GM19463 (cell line): ENCODE data around the gene AGAP1.

Experiments used
- ATAC-seq: cut with Tn5 transposase; IDR thresholded peaks from one replicate; pipeline ENCODE4 v1.9.1; 2021; ENCODE audit warnings: mild to moderate bottlenecking, moderate library complexity; ENCODE audit not compliant: unreplicated experiment

AGAP1 gene

GRCh38 chr2:235856151-235856854 is 362.5 kb downstream of the AGAP1 start:
- no peak for ATAC-seq

GRCh38 chr2:235857598-235857997 is 363.8 kb downstream of the AGAP1 start:
- ATAC-seq = no peak

GRCh38 chr2:235858881-235859280 is 365.0 kb downstream of the AGAP1 start:
- no peak for ATAC-seq

GRCh38 chr2:235859651-235860050 is 365.8 kb downstream of the AGAP1 start:
- ATAC-seq = no peak

GRCh38 chr2:235860111-235860510 is 366.3 kb downstream of the AGAP1 start:
- ATAC-seq = no peak

GRCh38 chr2:235860871-235861270 is 367.0 kb downstream of the AGAP1 start:
- no peak for ATAC-seq

- ATAC-seq = no peak
Observed at GRCh38 chr2:235861383-235861782, 367.5 kb downstream of the AGAP1 start.

GRCh38 chr2:235863414-235863813 is 369.6 kb downstream of the AGAP1 start:
- no peak for ATAC-seq

- ATAC-seq = no peak
Observed at GRCh38 chr2:235864302-235864701, 370.5 kb downstream of the AGAP1 start.

- no peak for ATAC-seq
Observed at GRCh38 chr2:235864733-235865515, 371.1 kb downstream of the AGAP1 start.

GRCh38 chr2:235866373-235866772 is 372.5 kb downstream of the AGAP1 start:
- ATAC-seq = no peak

GRCh38 chr2:235868224-235868623 is 374.4 kb downstream of the AGAP1 start:
- no peak for ATAC-seq

- no peak for ATAC-seq
Observed at GRCh38 chr2:235868645-235869044, 374.8 kb downstream of the AGAP1 start.

GRCh38 chr2:235870515-235870914 is 376.7 kb downstream of the AGAP1 start:
- no peak for ATAC-seq

GRCh38 chr2:235876099-235876679 is 382.3 kb downstream of the AGAP1 start:
- no peak for ATAC-seq

- no peak for ATAC-seq
Observed at GRCh38 chr2:235877275-235877802, 383.5 kb downstream of the AGAP1 start.

GRCh38 chr2:235879116-235879515 is 385.3 kb downstream of the AGAP1 start:
- no peak for ATAC-seq

- ATAC-seq = no peak
Observed at GRCh38 chr2:235883675-235884074, 389.8 kb downstream of the AGAP1 start.

- no peak for ATAC-seq
Observed at GRCh38 chr2:235889302-235889630, 395.4 kb downstream of the AGAP1 start.

GRCh38 chr2:235893129-235893698 is 399.4 kb downstream of the AGAP1 start:
- ATAC-seq = no peak

GRCh38 chr2:235894839-235895238 is 401.0 kb downstream of the AGAP1 start:
- ATAC-seq = no peak

- ATAC-seq = no peak
Observed at GRCh38 chr2:235896061-235896460, 402.2 kb downstream of the AGAP1 start.
